ENCODE results near the gene SCN2A. TPM values are rescaled to one million over a fixed set of nuclear protein-coding genes. Genes with fewer than 3 reads are reported as not detected.

The SCN2A gene
- total RNA-seq, 1 experiment from 2014 or later: 0.24 TPM

DNA sequence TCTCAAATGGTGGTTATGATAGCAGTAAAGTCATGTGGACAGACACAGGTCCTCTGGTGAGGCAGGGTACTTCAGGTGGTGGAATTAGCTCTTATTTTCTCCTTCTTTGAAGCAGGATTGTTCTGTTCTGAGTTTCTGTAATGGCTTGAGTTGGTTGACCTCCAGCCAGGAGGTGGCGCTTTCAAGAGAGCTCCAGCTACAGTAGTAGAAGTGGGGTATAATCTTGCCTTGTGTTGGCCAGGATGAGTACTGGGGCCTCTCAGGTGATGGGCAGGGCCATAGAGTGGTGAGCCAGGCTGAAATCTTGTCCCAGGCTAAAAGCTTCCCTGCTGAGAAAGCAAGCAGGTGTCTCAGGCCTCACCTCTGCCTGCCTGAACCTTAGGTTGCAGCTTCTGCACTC, 177.8 kb downstream of the SCN2A start:
- Histone ChIP-seq H3K4me1 (ENCODE audit: insufficient read depth, low read length) (no peaks in the 10 kb centered on the region), H3K4me2 (ENCODE audit: insufficient read depth, insufficient read length, low read length) (no peak overlapping the region)

More for the DNA sequence above, 177.8 kb downstream of the SCN2A start:
- peaks cover 2% of the 10 kb centered on the region; the same call in 1 of the 2 replicates for H3K27me3 Mint-ChIP-seq (ENCODE audit: low read depth)
- H3K9me3 Mint-ChIP-seq: peaks cover 20 to 22% of the 10 kb centered on the region in 2 experiments
- no peak overlapping the region for H2AK5ac ChIP-seq (ENCODE audit: insufficient read length, low read length)
- H4K20me1 ChIP-seq (ENCODE audit: control insufficient read depth, insufficient read depth, insufficient read length): no peaks in the 10 kb centered on the region
- H4K5ac ChIP-seq (ENCODE audit: insufficient read length, low read depth, low read length): no peak overlapping the region
- H2BK5ac ChIP-seq (ENCODE audit: insufficient read length, low read length): no peak overlapping the region
- H3K79me2 ChIP-seq (ENCODE audit: insufficient read depth, low read length): no peaks in the 10 kb centered on the region
- peaks cover 9 to 10% of the 10 kb centered on the region in 2 experiments for H3K4me1 Mint-ChIP-seq
- no CpG with 5 or more reads among the region's 1 CpG for WGBS (ENCODE audit: extremely low coverage, insufficient read length, low lambda C conversion rate)
- H3K36me3 Mint-ChIP-seq (ENCODE audit: insufficient read depth in 1 of 3, low read depth in 3 of 3): peaks cover 14 to 35% (median 23%) of the 10 kb centered on the region in 3 experiments
- DNase-seq: no peak
- no peak overlapping the region for H3K4me3 Mint-ChIP-seq
- no peak overlapping the region for H4K8ac ChIP-seq (replicated peaks; ENCODE audit: insufficient read length, low read depth, low read length)
- no peak overlapping the region for H3K9ac ChIP-seq (ENCODE audit: extremely low read depth, insufficient read length, low read length)
- no peak overlapping the region for H2BK12ac ChIP-seq (ENCODE audit: insufficient read length, low read depth, low read length)
- no peaks in the 10 kb centered on the region for H3K79me1 ChIP-seq (ENCODE audit: insufficient read depth, low read depth, low read length, poor library complexity, severe bottlenecking)
- no peak overlapping the region for H2BK120ac ChIP-seq (ENCODE audit: low read depth, low read length, poor library complexity, severe bottlenecking)
- H3K27ac Mint-ChIP-seq: peak overlapping the region in 1 of 3 experiments; percentile 73; a peak in 1 of 7 replicates
- no peak overlapping the region for H3K4ac ChIP-seq (ENCODE audit: low read depth, low read length)
- H3K23me2 ChIP-seq (ENCODE audit: insufficient read length, low read depth, low read length, poor library complexity, severe bottlenecking): no peaks in the 10 kb centered on the region
- H3K9me3 ChIP-seq (ENCODE audit: control insufficient read depth, low read depth, low read length): no peaks in the 10 kb centered on the region
- no peak overlapping the region for H3K56ac ChIP-seq (ENCODE audit: insufficient read length, low read depth, low read length)
- no peak overlapping the region for H2BK20ac ChIP-seq (ENCODE audit: low read depth, low read length, poor library complexity, severe bottlenecking)
- TF ChIP-seq, protein P1, sequence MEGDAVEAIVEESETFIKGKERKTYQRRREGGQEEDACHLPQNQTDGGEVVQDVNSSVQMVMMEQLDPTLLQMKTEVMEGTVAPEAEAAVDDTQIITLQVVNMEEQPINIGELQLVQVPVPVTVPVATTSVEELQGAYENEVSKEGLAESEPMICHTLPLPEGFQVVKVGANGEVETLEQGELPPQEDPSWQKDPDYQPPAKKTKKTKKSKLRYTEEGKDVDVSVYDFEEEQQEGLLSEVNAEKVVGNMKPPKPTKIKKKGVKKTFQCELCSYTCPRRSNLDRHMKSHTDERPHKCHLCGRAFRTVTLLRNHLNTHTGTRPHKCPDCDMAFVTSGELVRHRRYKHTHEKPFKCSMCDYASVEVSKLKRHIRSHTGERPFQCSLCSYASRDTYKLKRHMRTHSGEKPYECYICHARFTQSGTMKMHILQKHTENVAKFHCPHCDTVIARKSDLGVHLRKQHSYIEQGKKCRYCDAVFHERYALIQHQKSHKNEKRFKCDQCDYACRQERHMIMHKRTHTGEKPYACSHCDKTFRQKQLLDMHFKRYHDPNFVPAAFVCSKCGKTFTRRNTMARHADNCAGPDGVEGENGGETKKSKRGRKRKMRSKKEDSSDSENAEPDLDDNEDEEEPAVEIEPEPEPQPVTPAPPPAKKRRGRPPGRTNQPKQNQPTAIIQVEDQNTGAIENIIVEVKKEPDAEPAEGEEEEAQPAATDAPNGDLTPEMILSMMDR (conservative IDR thresholded peaks at IDR 0.05): peak; percentile 37; the same call in 2 of the 3 replicates
- no peak overlapping the region for H4K91ac ChIP-seq (ENCODE audit: insufficient read length, low read depth, low read length)
- no peak overlapping the region for H3K27ac ChIP-seq (ENCODE audit: insufficient read length, low read depth, low read length)
- H3T11ph ChIP-seq (ENCODE audit: low read length): no peak overlapping the region
- H3K27me3 ChIP-seq (ENCODE audit: insufficient read depth, low read length): no peaks in the 10 kb centered on the region
- H3K18ac ChIP-seq (ENCODE audit: insufficient read length, low read depth, low read length): no peak overlapping the region
- no peak overlapping the region for H2AFZ ChIP-seq (ENCODE audit: low read length)
- no peak overlapping the region for H3K14ac ChIP-seq (ENCODE audit: insufficient read depth, low read length)
- no peak overlapping the region for H2BK15ac ChIP-seq (ENCODE audit: low read depth, low read length)
- H3K23ac ChIP-seq (ENCODE audit: insufficient read length, low read depth, low read length): no peak overlapping the region

All from H9 (cell line).